K562 (cell line): ENCODE measurements around the gene SPATA24. TPM values are rescaled to one million over a fixed set of nuclear protein-coding genes. Genes with fewer than 3 reads are reported as not detected.

Experiments used
- ATAC-seq: fragments of 200-7000 bp; cut with Tn5 transposase; 3 replicates; pipeline ENCODE4 v1.9.1; 2020; ENCODE audit warnings: moderate library complexity
- BruUV-seq: library from RNA; stranded (reverse); fragments of 400-500 nt; replicated peaks from 2 replicates; lab custom pipeline; 2021; lab: Mats Ljungman, UMichigan
- CTCF ChIA-PET: fragments of 300-600 bp; formaldehyde crosslinking; extraction: SDS; loops from one replicate; lab custom pipeline; 2021; ENCODE audit warnings: low intra/inter-chr PET ratio; lab: Yijun Ruan, JAX
- POLR2A ChIA-PET: fragments of 300-600, 350-650 bp; sonication (Branson Sonifier 250); formaldehyde crosslinking; extraction: SDS; loops from one replicate; lab custom pipeline; 2021; ENCODE audit warnings: antibody characterized with exemption, inconsistent platforms; lab: Yijun Ruan, JAX
- DNase-seq, 4 experiments: peaks; one replicate each; pipeline versions ENCODE4 v3.0.0 to v3.0.0-alpha.2; 2011 to 2018; ENCODE audit warnings: low spot score in 3 of 4, mixed read lengths in 3 of 4; ENCODE audit errors: extremely low read depth in 1 of 4
- FAIRE-seq: peaks from 2 replicates; lab custom pipeline; 2011; peaks lifted over from hg19 to GRCh38; lab: Jason Lieb, UNC
- H2AFZ ChIP-seq: 2 replicates; pipeline ENCODE4 v1.6.0; 2011; ENCODE audit warnings: low read depth, low read length, control low read depth, inconsistent platforms
- H3K27ac ChIP-seq: fragments of 200-600 bp; 3 replicates; pipeline ENCODE4 v1.8.0; 2011; ENCODE audit warnings: low read depth, mild to moderate bottlenecking, control low read depth, inconsistent platforms, low read length, moderate library complexity, mixed read lengths; ENCODE audit errors: extremely low read depth
- H3K27me3 ChIP-seq, 2 experiments: fragments of 300-600 bp in 1 of 2; 2 replicates in 1 of 2; 3 replicates in 1 of 2; pipeline versions ENCODE4 v1.6.0 to v1.8.0; 2011; ENCODE audit warnings: inconsistent platforms in 2 of 2, low read length in 2 of 2, mild to moderate bottlenecking in 1 of 2, mixed read lengths in 1 of 2, moderate library complexity in 1 of 2; ENCODE audit not compliant: control insufficient read depth in 2 of 2, insufficient read depth in 2 of 2
- H3K36me3 ChIP-seq: fragments of 300-600 bp; 3 replicates; pipeline ENCODE4 v1.8.0; 2011; ENCODE audit warnings: mild to moderate bottlenecking, low read length, inconsistent platforms; ENCODE audit not compliant: control insufficient read depth, insufficient read depth
- H3K4me1 ChIP-seq, 2 experiments: fragments of 200-600 bp in 1 of 2; replicated peaks in 1 of 2; 2 replicates in 1 of 2; 3 replicates in 1 of 2; pipeline versions ENCODE4 v1.5.1 to v1.8.0; 2011; ENCODE audit warnings: inconsistent platforms in 2 of 2, low read length in 2 of 2, mild to moderate bottlenecking in 1 of 2, mixed read lengths in 1 of 2, moderate library complexity in 1 of 2; ENCODE audit not compliant: control insufficient read depth in 2 of 2, insufficient read depth in 2 of 2
- H3K4me2 ChIP-seq: 2 replicates; pipeline ENCODE4 v1.6.1; 2011; ENCODE audit warnings: low read length, control low read depth, inconsistent platforms, mixed read lengths; ENCODE audit not compliant: insufficient read depth
- H3K4me3 ChIP-seq: fragments of 200-600 bp; sonication (generic), shearing (Covaris generic); 2 replicates; pipeline ENCODE4 v1.5.1; 2016; ENCODE audit warnings: control low read depth, inconsistent platforms
- H3K79me2 ChIP-seq: fragments of 200-600 bp; 3 replicates; pipeline ENCODE4 v1.8.0; 2011; ENCODE audit warnings: low read length, inconsistent platforms; ENCODE audit not compliant: control insufficient read depth, insufficient read depth
- H3K9ac ChIP-seq, 2 experiments: 2 replicates each; pipeline versions ENCODE4 v1.6.0 to v1.6.1; 2011; ENCODE audit warnings: low read depth in 2 of 2, low read length in 2 of 2, control low read depth in 1 of 2, inconsistent platforms in 1 of 2, mild to moderate bottlenecking in 1 of 2, mixed read lengths in 1 of 2; ENCODE audit not compliant: insufficient read depth in 1 of 2
- H3K9me1 ChIP-seq: one replicate; pipeline ENCODE4 v1.6.0; 2011; ENCODE audit warnings: inconsistent platforms, mild to moderate bottlenecking, low read length, moderate library complexity; ENCODE audit not compliant: control insufficient read depth, insufficient read depth
- H3K9me3 ChIP-seq: replicated peaks from 2 replicates; pipeline ENCODE4 v1.5.1; 2011; ENCODE audit warnings: low read depth, low read length, inconsistent platforms; ENCODE audit not compliant: control insufficient read depth, insufficient read depth
- H4K20me1 ChIP-seq: replicated peaks from 2 replicates; pipeline ENCODE4 v1.6.1; 2011; ENCODE audit warnings: low read length, inconsistent platforms, mixed read lengths; ENCODE audit not compliant: control insufficient read depth, insufficient read depth
- ARID3A ChIP-seq: IDR thresholded peaks from 2 replicates; pipeline ENCODE4 v1.6.1; 2012; ENCODE audit warnings: low read depth, low read length, improper control_type of control experiment, borderline replicate concordance
- CBFA2T2 ChIP-seq: fragments of 450-650 bp; conservative IDR thresholded peaks from 2 replicates; pipeline ENCODE4 v1.6.1; 2017; ENCODE audit warnings: mild to moderate bottlenecking
- CHD4 ChIP-seq: fragments of 200-600 bp; sonication (generic); IDR thresholded peaks from 3 replicates; pipeline ENCODE4 v1.6.1; 2012; ENCODE audit warnings: low read depth, mild to moderate bottlenecking, mixed read lengths, low read length, inconsistent platforms; ENCODE audit not compliant: insufficient read depth, insufficient replicate concordance, poor library complexity, severe bottlenecking
- FOXP1 ChIP-seq: sonication (generic); formaldehyde crosslinking; IDR thresholded peaks from 2 replicates; pipeline ENCODE4 v1.8.0; 2022; ENCODE audit warnings: mild to moderate bottlenecking, missing genetic modification reagents
- MIER1 ChIP-seq: fragments of 450-650 bp; IDR thresholded peaks from 2 replicates; pipeline ENCODE4 v1.6.1; 2016; ENCODE audit warnings: antibody characterized with exemption, mild to moderate bottlenecking, low read depth
- MXI1 ChIP-seq: IDR thresholded peaks from 2 replicates; pipeline ENCODE4 v1.6.1; 2011; ENCODE audit warnings: low read depth, mild to moderate bottlenecking, improper control_type of control experiment, low read length
- PCBP2 ChIP-seq: fragments of 200-400 bp; formaldehyde crosslinking; IDR thresholded peaks from 2 replicates; pipeline ENCODE4 v1.6.1; 2018; ENCODE audit warnings: low read length, low read depth, mild to moderate bottlenecking, moderate library complexity; ENCODE audit not compliant: poor library complexity, severe bottlenecking
- ZNF561 ChIP-seq: fragments of 450-650 bp; formaldehyde crosslinking; conservative IDR thresholded peaks from 2 replicates; pipeline ENCODE4 v1.4.0; 2020; ENCODE audit warnings: mild to moderate bottlenecking, moderate library complexity
- WGBS: fragments of 100-300 bp; shearing (Covaris generic); methylation state at CpG from one replicate; pipeline ENCODE4 v1.1.6; 2016; ENCODE audit warnings: low coverage, mixed read lengths; ENCODE audit not compliant: insufficient coverage; ENCODE audit errors: missing lambda C conversion rate; 5-methylcytosine and 5-hydroxymethylcytosine counted together
- in situ Hi-C: fragments of 300-500 bp; cut with MboI; formaldehyde crosslinking; loops from 4 replicates; pipeline ENCODE4 v1.15.0; 2018; ENCODE audit warnings: inconsistent platforms, mixed read lengths
- intact Hi-C: fragments of 100-400 bp; cut with micrococcal nuclease; formaldehyde crosslinking; loops from 2 replicates; pipeline ENCODE4 v1.14.2; 2022
- polyA plus RNA-seq, 8 experiments: library from polyadenylated mRNA; depleted of rRNA in 4 of 8; stranded (reverse) in 5 of 8; unstranded in 3 of 8; fragments of >200 nt; fragmentation: Nextera tagmentation in 2 of 8; fragmentation: Illumina TruSeq in 1 of 8; extraction: Ambion mirVana in 2 of 8; extraction: Trizol in 1 of 8; gene quantifications; 2 replicates each; pipeline versions ENCODE4 v1.2.1 to v1.2.3, GENCODE V29; 2011 to 2014; ENCODE audit warnings: inconsistent platforms in 1 of 8, missing spikeins in 1 of 8
- total RNA-seq, 7 experiments: library from RNA; depleted of rRNA in 6 of 7; stranded (reverse); fragments of >200 nt in 6 of 7; fragmentation: Illumina TruSeq in 2 of 7; extraction: Trizol in 2 of 7; gene quantifications; 2 replicates each; pipeline versions ENCODE4 v1.2.1 to v1.2.3, GENCODE V29; 2011 to 2021; ENCODE audit warnings: low replicate concordance in 1 of 7

The SPATA24 gene
- total and polyA plus RNA-seq, 9 of the 15 experiments (the other 6 are each of a cell fraction or from before 2014, with no cell fraction given), result 4.1 to 12.6 (median 8.0) TPM

GRCh38 chr5:139364466-139364865, 39.4 kb downstream of the SPATA24 start:
- FAIRE-seq (no peak), ATAC-seq (no peak), DNase-seq (no peak)
- Histone ChIP-seq H3K4me3 (no peak overlapping the region), H3K36me3 (peaks cover 57% of the 10 kb centered on the region), H3K9me1 (no peaks in the 10 kb centered on the region), H2AFZ (no peak overlapping the region), H4K20me1 (peaks cover 4% of the 10 kb centered on the region; the same call in 1 of the 2 replicates), H3K79me2 (peaks cover 27% of the 10 kb centered on the region), H3K4me2 (no peak overlapping the region)
- POLR2A ChIA-PET, result interaction anchor here (1.5 kb wide), 1 partner anchor 18 kb away, joined by 6 read pairs; no protein-coding TSS in a partner anchor
- intact Hi-C loops, result no loop called here
- in situ Hi-C loops, result no loop called here
- no TSS peak for BruUV-seq
- no peak for TF ChIP-seq ZNF561
- TF ChIP-seq MIER1, result no peak
- no peak for TF ChIP-seq FOXP1 (CRISPR knock-in tag)
- TF ChIP-seq MXI1, result no peak
- TF ChIP-seq ARID3A, result no peak
- TF ChIP-seq PCBP2, result no peak
- TF ChIP-seq CHD4, result no peak
- TF ChIP-seq CBFA2T2, result no peak
- TF ChIP-seq, all 486 proteins: peak for 0
- Histone ChIP-seq H3K27ac (no peak overlapping the region), H3K4me1 (no peaks in the 10 kb centered on the region), H3K27me3 (no peaks in the 10 kb centered on the region), H3K9me3 (no peaks in the 10 kb centered on the region), H3K9ac (no peak overlapping the region)
- 78% methylated on average over 2 of the region's 2 CpGs for WGBS
- CTCF ChIA-PET, result no interaction called here
